Nephron (organoid): Measurements from ENCODE around the gene PACRG.

Source experiments
- H3K27ac Mint-ChIP-seq, 3 experiments: 2 replicates each; pipeline ENCODE4 v1.8.0; 2020; ENCODE audit warnings: mixed read lengths in 3 of 3, mild to moderate bottlenecking in 2 of 3, moderate library complexity in 1 of 3
- H3K27me3 Mint-ChIP-seq: 2 replicates; pipeline ENCODE4 v1.8.0; 2021; ENCODE audit warnings: low read depth, mild to moderate bottlenecking, moderate library complexity, mixed read lengths
- H3K36me3 Mint-ChIP-seq: 2 replicates; pipeline ENCODE4 v1.8.0; 2020; ENCODE audit warnings: low read depth, mixed read lengths
- H3K4me1 Mint-ChIP-seq: 2 replicates; pipeline ENCODE4 v1.8.0; 2020; ENCODE audit warnings: mixed read lengths
- H3K4me3 Mint-ChIP-seq, 3 experiments: 2 replicates each; pipeline ENCODE4 v1.8.0; 2020; ENCODE audit warnings: mild to moderate bottlenecking in 3 of 3, mixed read lengths in 3 of 3, moderate library complexity in 2 of 3
- H3K9me3 Mint-ChIP-seq: 2 replicates; pipeline ENCODE4 v1.8.0; 2020; ENCODE audit warnings: mixed read lengths
- TF ChIP-seq, protein P1 (sequence below), 3 experiments: fragments of 200-600 bp; sonication (generic); IDR thresholded peaks; one replicate each; pipeline ENCODE4 v1.5.0; 2021; ENCODE audit warnings: antibody characterized with exemption in 3 of 3; ENCODE audit not compliant: unreplicated experiment in 3 of 3

Gene PACRG

DNA sequence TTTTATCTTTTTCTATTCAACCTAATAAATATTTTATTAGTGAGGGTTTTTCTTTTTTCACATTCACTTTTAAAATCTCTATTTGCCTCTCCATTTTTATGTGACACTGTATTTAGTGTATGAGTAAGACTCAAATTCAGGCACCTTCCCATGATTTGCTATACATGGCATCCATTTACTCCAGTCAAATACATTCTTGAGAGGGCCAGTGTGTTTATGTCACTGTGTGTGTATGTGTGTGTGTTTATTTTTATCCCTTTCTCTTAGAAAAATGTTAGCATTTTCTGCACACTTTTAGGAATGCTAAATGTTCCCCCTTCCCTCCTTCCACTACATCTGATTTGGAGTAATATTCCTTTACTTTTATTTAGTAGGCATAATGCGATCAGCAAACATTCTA is 290.0 kb downstream of the PACRG start:
- Mint-ChIP-seq H3K27ac (no peak overlapping the region), H3K4me1 (no peaks in the 10 kb centered on the region), H3K27me3 (no peaks in the 10 kb centered on the region), H3K36me3 (no peaks in the 10 kb centered on the region), H3K4me3 (no peak overlapping the region), H3K9me3 (peaks cover 8% of the 10 kb centered on the region)
- TF ChIP-seq, protein P1, sequence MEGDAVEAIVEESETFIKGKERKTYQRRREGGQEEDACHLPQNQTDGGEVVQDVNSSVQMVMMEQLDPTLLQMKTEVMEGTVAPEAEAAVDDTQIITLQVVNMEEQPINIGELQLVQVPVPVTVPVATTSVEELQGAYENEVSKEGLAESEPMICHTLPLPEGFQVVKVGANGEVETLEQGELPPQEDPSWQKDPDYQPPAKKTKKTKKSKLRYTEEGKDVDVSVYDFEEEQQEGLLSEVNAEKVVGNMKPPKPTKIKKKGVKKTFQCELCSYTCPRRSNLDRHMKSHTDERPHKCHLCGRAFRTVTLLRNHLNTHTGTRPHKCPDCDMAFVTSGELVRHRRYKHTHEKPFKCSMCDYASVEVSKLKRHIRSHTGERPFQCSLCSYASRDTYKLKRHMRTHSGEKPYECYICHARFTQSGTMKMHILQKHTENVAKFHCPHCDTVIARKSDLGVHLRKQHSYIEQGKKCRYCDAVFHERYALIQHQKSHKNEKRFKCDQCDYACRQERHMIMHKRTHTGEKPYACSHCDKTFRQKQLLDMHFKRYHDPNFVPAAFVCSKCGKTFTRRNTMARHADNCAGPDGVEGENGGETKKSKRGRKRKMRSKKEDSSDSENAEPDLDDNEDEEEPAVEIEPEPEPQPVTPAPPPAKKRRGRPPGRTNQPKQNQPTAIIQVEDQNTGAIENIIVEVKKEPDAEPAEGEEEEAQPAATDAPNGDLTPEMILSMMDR (IDR thresholded peaks at IDR 0.05; ENCODE audit: unreplicated experiment in 3 of 3): no peak

DNA sequence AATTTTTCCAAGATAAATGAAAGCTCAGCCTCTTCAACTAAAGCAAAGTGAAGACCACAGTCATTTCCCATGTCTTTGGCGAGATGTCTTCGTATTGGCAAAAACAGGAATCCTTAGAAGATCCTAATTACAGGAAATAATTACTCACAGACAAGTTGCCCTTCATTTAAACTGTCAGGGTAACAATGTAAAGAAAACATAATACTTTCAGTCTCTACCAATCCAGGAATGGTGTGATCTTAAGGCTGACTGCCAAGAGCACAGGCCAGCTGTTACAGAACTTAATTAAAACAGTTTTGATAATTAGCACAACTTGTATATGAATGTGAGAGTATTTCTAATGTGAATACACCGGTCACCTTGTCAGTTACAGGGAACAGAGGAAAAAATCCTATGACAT is 292.2 kb downstream of the PACRG start:
- peaks cover 5% of the 10 kb centered on the region for H3K36me3 Mint-ChIP-seq
- H3K9me3 Mint-ChIP-seq: peaks cover 23% of the 10 kb centered on the region
- H3K27me3 Mint-ChIP-seq: no peaks in the 10 kb centered on the region
- TF ChIP-seq, protein P1 (IDR thresholded peaks at IDR 0.05; ENCODE audit: unreplicated experiment in 3 of 3): no peak
- no peaks in the 10 kb centered on the region for H3K4me1 Mint-ChIP-seq
- no peak overlapping the region for H3K27ac Mint-ChIP-seq
- H3K4me3 Mint-ChIP-seq: no peak overlapping the region

DNA sequence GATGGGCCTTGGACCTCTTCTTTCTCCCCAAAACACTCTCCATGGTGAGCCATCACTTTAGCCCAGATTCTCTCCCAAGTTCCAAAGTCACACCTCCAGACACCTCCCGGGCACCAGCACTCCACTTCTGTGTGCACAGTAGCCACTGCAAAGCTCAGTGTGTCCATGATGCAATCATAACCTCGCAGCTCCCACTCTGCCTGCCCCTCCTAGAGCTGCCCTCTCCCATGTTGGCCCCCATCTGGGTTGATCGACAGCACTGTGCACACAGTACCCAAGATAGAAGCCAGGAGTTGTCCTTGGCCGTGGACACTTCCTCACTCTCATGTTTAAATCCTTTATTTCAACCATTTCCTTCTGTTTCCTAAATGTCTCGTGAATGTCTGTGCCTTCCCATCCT is 293.3 kb downstream of the PACRG start:
- TF ChIP-seq, protein P1 (IDR thresholded peaks at IDR 0.05; ENCODE audit: unreplicated experiment in 3 of 3): no peak
- Mint-ChIP-seq H3K4me3 (no peak overlapping the region), H3K27me3 (no peaks in the 10 kb centered on the region), H3K4me1 (no peaks in the 10 kb centered on the region), H3K27ac (no peak overlapping the region), H3K9me3 (peaks cover 25% of the 10 kb centered on the region), H3K36me3 (peaks cover 5% of the 10 kb centered on the region)

DNA sequence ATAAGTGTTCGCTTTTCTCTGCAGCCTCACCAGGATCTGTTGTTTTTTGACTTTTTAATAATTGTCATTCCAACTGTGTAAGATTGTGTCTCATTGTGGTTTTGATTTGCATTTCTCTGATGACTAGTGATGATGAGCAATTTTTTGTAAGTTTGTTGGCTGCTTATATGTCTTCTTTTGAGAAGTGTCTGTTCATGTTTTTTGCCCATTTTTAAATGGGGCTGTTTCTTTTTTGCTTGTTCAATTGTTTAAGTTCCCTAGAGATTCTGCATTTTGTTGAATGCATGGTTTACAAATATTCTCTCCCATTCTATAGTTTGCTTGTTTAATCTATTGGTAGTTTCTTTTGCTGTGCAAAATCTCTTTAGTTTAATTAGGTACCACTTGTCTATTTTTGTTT is 295.9 kb downstream of the PACRG start:
- Mint-ChIP-seq H3K4me1 (no peaks in the 10 kb centered on the region), H3K36me3 (peaks cover 5% of the 10 kb centered on the region), H3K9me3 (peaks cover 22% of the 10 kb centered on the region), H3K27me3 (no peaks in the 10 kb centered on the region), H3K4me3 (no peak overlapping the region), H3K27ac (no peak overlapping the region)
- TF ChIP-seq, protein P1 (IDR thresholded peaks at IDR 0.05; ENCODE audit: unreplicated experiment in 3 of 3): no peak

DNA sequence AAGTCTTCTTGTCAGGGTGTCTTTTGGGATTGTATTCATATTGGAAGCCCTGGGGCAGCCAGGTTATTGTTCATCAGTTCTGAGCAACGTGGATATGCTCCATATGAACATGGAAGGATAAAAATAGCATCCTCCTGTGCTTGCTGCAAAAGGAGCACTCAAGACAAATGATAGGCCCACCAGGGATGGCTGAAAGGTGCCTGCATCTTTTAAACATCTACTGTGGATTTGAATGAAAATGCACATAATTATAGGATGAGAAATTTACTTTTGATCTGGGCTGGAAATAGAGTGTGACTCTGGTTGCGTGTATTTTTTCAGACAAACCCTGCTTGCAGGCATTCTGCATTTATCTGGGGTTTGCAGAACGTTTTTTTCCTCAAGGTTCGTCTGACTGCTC is 299.1 kb downstream of the PACRG start:
- Mint-ChIP-seq H3K4me1 (no peaks in the 10 kb centered on the region), H3K9me3 (peaks cover 27% of the 10 kb centered on the region)
- TF ChIP-seq, protein P1 (IDR thresholded peaks at IDR 0.05; ENCODE audit: unreplicated experiment in 3 of 3): no peak

DNA sequence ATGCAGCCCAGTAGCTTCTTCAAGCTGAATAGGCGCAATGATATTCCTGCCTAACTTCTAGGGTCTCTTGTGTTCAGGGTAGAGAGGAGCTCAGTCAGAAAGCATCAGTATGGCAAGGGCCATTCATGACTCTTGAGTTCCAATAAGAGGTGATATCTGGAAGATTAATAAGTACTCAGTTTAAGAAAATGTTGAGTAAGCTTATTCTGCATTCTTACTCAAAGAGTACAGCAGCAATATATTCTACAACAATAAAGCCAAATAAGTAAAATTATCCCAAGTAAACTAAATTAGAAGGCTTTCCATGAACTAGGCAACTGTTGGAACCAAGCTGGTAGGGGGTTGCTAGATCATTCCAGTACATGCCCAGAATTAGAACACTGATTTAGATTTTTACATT is 303.2 kb downstream of the PACRG start:
- Mint-ChIP-seq H3K27ac (no peak overlapping the region), H3K27me3 (no peaks in the 10 kb centered on the region), H3K4me1 (no peaks in the 10 kb centered on the region), H3K4me3 (no peak overlapping the region), H3K36me3 (no peaks in the 10 kb centered on the region), H3K9me3 (peaks cover 12% of the 10 kb centered on the region)
- TF ChIP-seq, protein P1 (IDR thresholded peaks at IDR 0.05; ENCODE audit: unreplicated experiment in 3 of 3): no peak

More for the DNA sequence above, 299.1 kb downstream of the PACRG start:
- Mint-ChIP-seq H3K4me3 (no peak overlapping the region), H3K27ac (no peak overlapping the region), H3K27me3 (no peaks in the 10 kb centered on the region), H3K36me3 (peaks cover 5% of the 10 kb centered on the region)
